GM12878 (cell line): ENCODE measurements around the gene MYO1D. TPM values are rescaled to one million over a fixed set of nuclear protein-coding genes. Genes with fewer than 3 reads are reported as not detected.

ENCODE experiments used
- ATAC-seq: fragments of 200-7000 bp; cut with Tn5 transposase; 3 replicates; pipeline ENCODE4 v1.9.1; 2020; ENCODE audit warnings: mild to moderate bottlenecking, moderate library complexity
- BruUV-seq: library from RNA; stranded (reverse); fragments of 400-500 nt; replicated peaks from 2 replicates; lab custom pipeline; 2021; lab: Mats Ljungman, UMichigan
- CTCF ChIA-PET: fragments of 300-600 bp; sonication (Branson Sonifier 250); formaldehyde crosslinking; extraction: SDS; loops from one replicate; lab custom pipeline; 2021; ENCODE audit warnings: inconsistent platforms; lab: Yijun Ruan, JAX
- POLR2A ChIA-PET: fragments of 350-600 bp; formaldehyde crosslinking; extraction: SDS; loops from one replicate; lab custom pipeline; 2021; ENCODE audit warnings: inconsistent platforms; lab: Charles Lee
- RAD21 ChIA-PET: fragments of 300-600 bp; sonication (Branson Sonifier 250); formaldehyde crosslinking; loops from one replicate; lab custom pipeline; 2023; ENCODE audit warnings: antibody characterized with exemption; ENCODE audit not compliant: unreplicated experiment; lab: Charles Lee
- SMC1A ChIA-PET: fragments of 300-600 bp; sonication (Branson Sonifier 250); formaldehyde crosslinking; loops from one replicate; lab custom pipeline; 2023; ENCODE audit not compliant: unreplicated experiment, uncharacterized antibody; lab: Charles Lee
- DNase-seq: peaks from one replicate; pipeline ENCODE4 v3.0.0-alpha.2; 2011; ENCODE audit warnings: low read depth, low spot score
- FAIRE-seq: peaks from 3 replicates; lab custom pipeline; 2011; peaks lifted over from hg19 to GRCh38; lab: Jason Lieb, UNC
- H2AFZ ChIP-seq: 2 replicates; pipeline ENCODE4 v1.6.0; 2011; ENCODE audit warnings: low read depth, low read length, control low read depth; ENCODE audit not compliant: control insufficient read depth
- H3K27ac ChIP-seq: 2 replicates; pipeline ENCODE4 v1.5.1; 2011; ENCODE audit warnings: control low read depth; ENCODE audit not compliant: control insufficient read depth, insufficient read depth
- H3K27me3 ChIP-seq, 2 experiments: replicated peaks in 1 of 2; 2 replicates each; pipeline versions ENCODE4 v1.6.0 to v1.6.1; 2011; ENCODE audit warnings: low read length in 1 of 2; ENCODE audit not compliant: control insufficient read depth in 2 of 2, insufficient read depth in 2 of 2
- H3K36me3 ChIP-seq, 2 experiments: 2 replicates each; pipeline ENCODE4 v1.5.1; 2011; ENCODE audit warnings: low read length in 1 of 2; ENCODE audit not compliant: control insufficient read depth in 2 of 2, insufficient read depth in 2 of 2
- H3K4me1 ChIP-seq: 2 replicates; pipeline ENCODE4 v1.6.1; 2011; ENCODE audit warnings: mild to moderate bottlenecking, low read length, moderate library complexity, mixed read lengths; ENCODE audit not compliant: control insufficient read depth, insufficient read depth
- H3K4me2 ChIP-seq: 2 replicates; pipeline ENCODE4 v1.6.0; 2011; ENCODE audit warnings: control low read depth; ENCODE audit not compliant: control insufficient read depth, insufficient read depth
- H3K4me3 ChIP-seq: fragments of 200-600 bp; sonication (generic); 2 replicates; pipeline ENCODE4 v1.5.1; 2016
- H3K79me2 ChIP-seq: 2 replicates; pipeline ENCODE4 v1.6.0; 2011; ENCODE audit warnings: low read length; ENCODE audit not compliant: control insufficient read depth, insufficient read depth
- H3K9ac ChIP-seq: 2 replicates; pipeline ENCODE4 v1.8.0; 2011; ENCODE audit warnings: low read length, control low read depth, mixed read lengths; ENCODE audit not compliant: control insufficient read depth, insufficient read depth
- H3K9me3 ChIP-seq: replicated peaks from 3 replicates; pipeline ENCODE4 v1.5.1; 2011; ENCODE audit warnings: mild to moderate bottlenecking, low read length; ENCODE audit not compliant: control insufficient read depth, insufficient read depth
- H4K20me1 ChIP-seq: 2 replicates; pipeline ENCODE4 v1.6.0; 2011; ENCODE audit not compliant: control insufficient read depth, insufficient read depth
- CHD1 ChIP-seq: IDR thresholded peaks from 2 replicates; pipeline ENCODE4 v1.6.1; 2012; ENCODE audit warnings: low read depth, low read length, improper control_type of control experiment
- E4F1 ChIP-seq: fragments of 450-650 bp; IDR thresholded peaks from 2 replicates; pipeline ENCODE4 v1.6.1; 2018; ENCODE audit warnings: borderline replicate concordance, mild to moderate bottlenecking; ENCODE audit not compliant: partially characterized antibody
- EGR1 ChIP-seq, 2 experiments: IDR thresholded peaks; 1 replicate in 1 of 2; 2 replicates in 1 of 2; pipeline ENCODE4 v1.6.1; 2011 to 2012; ENCODE audit warnings: low read depth in 2 of 2, low read length in 2 of 2, borderline replicate concordance in 1 of 2, mild to moderate bottlenecking in 1 of 2, moderate library complexity in 1 of 2
- IKZF1 ChIP-seq: fragments of 450-650 bp; conservative IDR thresholded peaks from 2 replicates; pipeline ENCODE4 v1.6.1; 2017; ENCODE audit warnings: antibody characterized with exemption, mild to moderate bottlenecking
- IKZF2 ChIP-seq, 2 experiments: fragments of 450-650 bp; IDR thresholded peaks; 2 replicates each; pipeline ENCODE4 v1.6.1; 2017; ENCODE audit warnings: mild to moderate bottlenecking in 2 of 2, moderate library complexity in 2 of 2
- MTA2 ChIP-seq: fragments of 450-650 bp; IDR thresholded peaks from 2 replicates; pipeline ENCODE4 v1.6.1; 2016; ENCODE audit warnings: low read depth, mild to moderate bottlenecking, moderate library complexity
- NBN ChIP-seq: fragments of 450-650 bp; IDR thresholded peaks from 2 replicates; pipeline ENCODE4 v1.6.1; 2016
- POLR2AphosphoS5 ChIP-seq: IDR thresholded peaks from 2 replicates; pipeline ENCODE4 v1.6.1; 2011; ENCODE audit warnings: mild to moderate bottlenecking, low read length, inconsistent platforms
- ZNF622 ChIP-seq: fragments of 450-650 bp; IDR thresholded peaks from 2 replicates; pipeline ENCODE4 v1.6.1; 2017; ENCODE audit warnings: mild to moderate bottlenecking, inconsistent platforms
- ZNF687 ChIP-seq: fragments of 450-650 bp; IDR thresholded peaks from 2 replicates; pipeline ENCODE4 v1.6.1; 2017; ENCODE audit warnings: mild to moderate bottlenecking, moderate library complexity
- WGBS: methylation state at CpG from one replicate; pipeline ENCODE4 v1.1.6; 2016; ENCODE audit warnings: low lambda C conversion rate; ENCODE audit not compliant: insufficient replicate concordance, insufficient coverage; ENCODE audit errors: missing lambda C conversion rate; 5-methylcytosine and 5-hydroxymethylcytosine counted together
- in situ Hi-C: fragments of 300-500 bp; cut with MboI; formaldehyde crosslinking; loops from 9 replicates; pipeline ENCODE4 v1.14.3; 2018; ENCODE audit warnings: mixed read lengths
- intact Hi-C: fragments of 100-400 bp; cut with micrococcal nuclease; formaldehyde crosslinking; loops from one replicate; pipeline ENCODE4 v1.14.2; 2022; ENCODE audit not compliant: unreplicated experiment
- polyA plus RNA-seq, 11 experiments: library from polyadenylated mRNA; depleted of rRNA in 4 of 11; unstranded in 6 of 11; stranded (reverse) in 5 of 11; fragments of >200 nt; fragmentation: Nextera tagmentation in 4 of 11; fragmentation: Illumina TruSeq in 1 of 11; extraction: Ambion mirVana in 4 of 11; extraction: Trizol in 1 of 11; gene quantifications; 1 replicate in 1 of 11; 2 replicates in 10 of 11; pipeline versions ENCODE4 v1.2.1 to v1.2.3, GENCODE V29; 2011 to 2016; ENCODE audit warnings: inconsistent platforms in 2 of 11, missing spikeins in 2 of 11, low read depth in 1 of 11
- total RNA-seq, 4 experiments: library from RNA; depleted of rRNA in 3 of 4; stranded (reverse); fragments of >200 nt in 3 of 4; fragmentation: Illumina TruSeq in 1 of 4; extraction: Trizol in 1 of 4; gene quantifications; 2 replicates each; pipeline versions ENCODE4 v1.2.1 to v1.2.3, GENCODE V29; 2013 to 2021
- TF ChIP-seq, protein P1 (sequence below): fragments of 450-650 bp; IDR thresholded peaks from 2 replicates; pipeline ENCODE4 v1.6.1; 2017; ENCODE audit warnings: antibody characterized with exemption, mild to moderate bottlenecking, moderate library complexity
- TF ChIP-seq, protein P2 (sequence below): fragments of 450-650 bp; IDR thresholded peaks from 2 replicates; pipeline ENCODE4 v1.6.1; 2016; ENCODE audit warnings: mild to moderate bottlenecking

MYO1D gene
- total and polyA plus RNA-seq, 10 of the 15 experiments (the other 5 are each of a cell fraction or from before 2014, with no cell fraction given) = 1.8 to 37.7 (median 25.4) TPM

- peak; percentile 38 for FAIRE-seq
- in situ Hi-C loops = no loop called here
- peak in 1 of 2 experiments; percentile 37; a peak in 1 of 4 replicates for TF ChIP-seq IKZF2 (IDR thresholded peaks at IDR 0.05)
- peak; percentile 67 for TF ChIP-seq ZNF687
- no peak for TF ChIP-seq CHD1
- no peak for TF ChIP-seq ZNF622
- TF ChIP-seq, protein P1, sequence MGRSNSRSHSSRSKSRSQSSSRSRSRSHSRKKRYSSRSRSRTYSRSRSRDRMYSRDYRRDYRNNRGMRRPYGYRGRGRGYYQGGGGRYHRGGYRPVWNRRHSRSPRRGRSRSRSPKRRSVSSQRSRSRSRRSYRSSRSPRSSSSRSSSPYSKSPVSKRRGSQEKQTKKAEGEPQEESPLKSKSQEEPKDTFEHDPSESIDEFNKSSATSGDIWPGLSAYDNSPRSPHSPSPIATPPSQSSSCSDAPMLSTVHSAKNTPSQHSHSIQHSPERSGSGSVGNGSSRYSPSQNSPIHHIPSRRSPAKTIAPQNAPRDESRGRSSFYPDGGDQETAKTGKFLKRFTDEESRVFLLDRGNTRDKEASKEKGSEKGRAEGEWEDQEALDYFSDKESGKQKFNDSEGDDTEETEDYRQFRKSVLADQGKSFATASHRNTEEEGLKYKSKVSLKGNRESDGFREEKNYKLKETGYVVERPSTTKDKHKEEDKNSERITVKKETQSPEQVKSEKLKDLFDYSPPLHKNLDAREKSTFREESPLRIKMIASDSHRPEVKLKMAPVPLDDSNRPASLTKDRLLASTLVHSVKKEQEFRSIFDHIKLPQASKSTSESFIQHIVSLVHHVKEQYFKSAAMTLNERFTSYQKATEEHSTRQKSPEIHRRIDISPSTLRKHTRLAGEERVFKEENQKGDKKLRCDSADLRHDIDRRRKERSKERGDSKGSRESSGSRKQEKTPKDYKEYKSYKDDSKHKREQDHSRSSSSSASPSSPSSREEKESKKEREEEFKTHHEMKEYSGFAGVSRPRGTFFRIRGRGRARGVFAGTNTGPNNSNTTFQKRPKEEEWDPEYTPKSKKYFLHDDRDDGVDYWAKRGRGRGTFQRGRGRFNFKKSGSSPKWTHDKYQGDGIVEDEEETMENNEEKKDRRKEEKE = no peak
- TF ChIP-seq E4F1 = no peak
- TF ChIP-seq IKZF1 = peak; percentile 30; the same call in 1 of the 2 replicates
- 0 out of 2 replicates have a peak, but pooled peaks have one; percentile 44 for TF ChIP-seq NBN
- TF ChIP-seq, protein P2, sequence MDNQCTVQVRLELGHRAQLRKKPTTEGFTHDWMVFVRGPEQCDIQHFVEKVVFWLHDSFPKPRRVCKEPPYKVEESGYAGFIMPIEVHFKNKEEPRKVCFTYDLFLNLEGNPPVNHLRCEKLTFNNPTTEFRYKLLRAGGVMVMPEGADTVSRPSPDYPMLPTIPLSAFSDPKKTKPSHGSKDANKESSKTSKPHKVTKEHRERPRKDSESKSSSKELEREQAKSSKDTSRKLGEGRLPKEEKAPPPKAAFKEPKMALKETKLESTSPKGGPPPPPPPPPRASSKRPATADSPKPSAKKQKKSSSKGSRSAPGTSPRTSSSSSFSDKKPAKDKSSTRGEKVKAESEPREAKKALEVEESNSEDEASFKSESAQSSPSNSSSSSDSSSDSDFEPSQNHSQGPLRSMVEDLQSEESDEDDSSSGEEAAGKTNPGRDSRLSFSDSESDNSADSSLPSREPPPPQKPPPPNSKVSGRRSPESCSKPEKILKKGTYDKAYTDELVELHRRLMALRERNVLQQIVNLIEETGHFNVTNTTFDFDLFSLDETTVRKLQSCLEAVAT = peak; percentile 50; the same call in 1 of the 2 replicates
- TF ChIP-seq POLR2AphosphoS5 = no peak
- TF ChIP-seq MTA2 = no peak
- TF ChIP-seq EGR1 (IDR thresholded peaks at IDR 0.05; ENCODE audit: borderline replicate concordance in 1 of 2, low read depth in 2 of 2, low read length in 2 of 2) = no peak
Observed at GRCh38 chr17:32609085-32609484, 267.8 kb downstream of the MYO1D start.

More at GRCh38 chr17:32609085-32609484, 267.8 kb downstream of the MYO1D start:
- WGBS = 23% methylated on average over 7 of the region's 7 CpGs
- intact Hi-C loops = loop anchor here (1.0 to 5.0 kb wide), 3 partner anchors 86 to 147 kb away; no protein-coding TSS in a partner anchor
- ChIA-PET RAD21 (interaction anchor here (1.0 to 3.8 kb wide), 12 partner anchors 12 to 147 kb away, joined by 3 to 40 read pairs (median 6); partner anchors contain the start of gene CDK5R1), SMC1A (interaction anchor here (0.6 to 3.4 kb wide), 17 partner anchors 12 to 269 kb away, joined by 3 to 39 read pairs (median 5); partner anchors contain the start of gene CDK5R1), CTCF (interaction anchor here (0.6 to 8.1 kb wide), 11 partner anchors 8 to 165 kb away, joined by 3 to 132 read pairs (median 5); partner anchors contain the start of genes CDK5R1 and PSMD11), POLR2A (interaction anchor here (0.5 to 1.6 kb wide), 3 partner anchors 85 to 161 kb away, joined by 3 to 5 read pairs (median 3); partner anchors contain the start of gene CDK5R1)
- H3K4me3 ChIP-seq = no peak overlapping the region
- peak overlapping the region; percentile 39; the same call in 1 of the 2 replicates for H2AFZ ChIP-seq
- H3K4me2 ChIP-seq = no peak overlapping the region
- peak; percentile 100 for ATAC-seq
- peaks cover 3% of the 10 kb centered on the region; the same call in 2 of the 3 replicates for H3K9me3 ChIP-seq
- H3K4me1 ChIP-seq = peaks cover 7% of the 10 kb centered on the region
- no peaks in the 10 kb centered on the region for H3K79me2 ChIP-seq
- no peaks in the 10 kb centered on the region for H3K36me3 ChIP-seq
- no peaks in the 10 kb centered on the region for H4K20me1 ChIP-seq
- H3K9ac ChIP-seq = no peak overlapping the region
- DNase-seq = peak; percentile 59
- no TSS peak for BruUV-seq
- no peaks in the 10 kb centered on the region for H3K27me3 ChIP-seq
- no peak overlapping the region for H3K27ac ChIP-seq
